HT1080 (cell line): ENCODE measurements around the gene PLPP3. TPM values are rescaled to one million over a fixed set of nuclear protein-coding genes. Genes with fewer than 3 reads are reported as not detected.
A peak's percentile ranks its signal among the peaks of the same experiment; 100 is the strongest.

Experiments used
- DNase-seq: peaks from one replicate; pipeline ENCODE4 v3.0.0-alpha.2; 2015; ENCODE audit warnings: low read depth
- total RNA-seq: library from RNA; depleted of rRNA; stranded (reverse); fragments of >200 nt; shearing (Covaris generic); gene quantifications from 2 replicates; pipeline ENCODE4 v1.2.3, GENCODE V29; 2014

PLPP3 gene
- total RNA-seq, 1 experiment from 2014 or later = 10.4 TPM

DNA sequence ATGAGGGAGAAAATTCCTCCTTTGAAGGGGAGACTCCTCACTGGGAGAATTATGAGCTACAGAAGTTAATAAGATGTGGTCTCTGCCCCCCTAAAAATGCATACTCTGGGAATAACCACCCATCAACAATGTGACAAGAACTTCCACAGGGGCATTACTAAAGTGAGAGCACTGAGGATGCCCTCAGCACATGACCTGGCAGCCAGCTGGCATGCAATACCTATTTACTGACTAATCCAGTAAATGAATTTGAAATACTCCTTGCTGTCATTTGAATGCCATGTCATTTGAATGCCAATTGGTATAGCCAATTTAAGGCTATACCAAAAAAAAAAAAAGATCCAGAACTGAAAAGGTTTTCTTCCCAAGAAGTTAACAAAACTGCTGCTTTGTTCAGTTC, 30.8 kb downstream of the PLPP3 start:
- no peak for DNase-seq

GRCh38 chr1:56547977-56548376, 31.4 kb downstream of the PLPP3 start:
- no peak for DNase-seq

DNA sequence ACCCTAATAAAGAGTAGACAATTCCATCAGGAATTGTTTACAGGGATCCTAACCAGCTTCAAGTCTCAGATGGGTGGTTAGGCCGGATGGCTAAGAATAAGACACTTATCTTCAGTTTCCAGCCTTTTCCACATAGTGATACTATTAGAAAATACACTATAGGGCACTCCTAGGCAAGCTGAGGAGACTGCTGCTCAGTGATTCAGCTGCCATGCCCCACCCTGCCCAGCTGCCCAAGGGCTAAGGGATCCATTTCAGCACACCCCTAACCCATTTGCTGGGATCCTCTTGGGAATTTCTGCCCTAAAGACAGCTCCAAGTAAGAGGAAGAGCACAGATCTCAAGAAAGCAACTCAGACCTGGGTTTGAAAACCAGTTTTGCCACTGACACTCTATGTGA, 31.9 kb downstream of the PLPP3 start:
- no peak for DNase-seq

- no peak for DNase-seq
Observed at GRCh38 chr1:56545711-56546110, 33.7 kb downstream of the PLPP3 start.

DNA sequence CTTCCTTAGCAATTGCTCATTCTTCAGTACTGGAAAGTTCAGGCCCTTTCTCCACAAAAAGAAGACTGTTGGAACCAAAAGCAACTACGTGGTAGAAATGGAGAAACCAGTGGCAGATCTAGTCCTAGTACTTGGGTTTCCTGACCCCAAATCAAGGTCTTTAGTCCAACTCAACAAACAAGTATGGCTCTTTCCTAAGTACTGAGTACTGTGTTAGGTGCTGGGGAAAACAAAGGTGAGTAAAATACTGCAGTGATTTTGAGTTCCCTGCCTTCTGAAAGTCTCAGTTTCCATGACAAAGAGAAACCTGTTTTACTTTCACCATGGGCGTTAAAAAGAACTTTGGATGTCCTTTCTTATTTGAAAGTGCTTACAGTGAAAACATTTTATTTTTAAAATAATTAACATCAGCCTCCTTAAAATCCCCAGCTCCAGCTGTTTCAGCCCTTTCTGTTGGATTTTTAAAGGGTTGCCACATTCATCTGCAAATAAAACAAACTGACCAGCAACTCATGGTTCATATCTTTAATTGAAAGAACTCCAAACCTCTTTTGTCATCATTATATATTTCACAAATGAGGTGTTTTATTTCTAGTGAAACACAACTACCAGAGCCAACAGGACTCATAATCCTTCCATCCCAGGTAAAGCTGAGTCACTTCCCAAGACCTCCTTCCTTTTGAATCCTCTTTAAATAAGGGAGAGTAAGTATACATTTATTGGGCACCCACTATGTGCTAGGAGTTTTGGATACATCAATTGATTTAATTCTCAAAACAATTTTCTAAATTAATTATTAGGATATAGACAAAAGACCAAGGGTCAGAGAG, 35.4 kb downstream of the PLPP3 start:
- no peak for DNase-seq

DNA sequence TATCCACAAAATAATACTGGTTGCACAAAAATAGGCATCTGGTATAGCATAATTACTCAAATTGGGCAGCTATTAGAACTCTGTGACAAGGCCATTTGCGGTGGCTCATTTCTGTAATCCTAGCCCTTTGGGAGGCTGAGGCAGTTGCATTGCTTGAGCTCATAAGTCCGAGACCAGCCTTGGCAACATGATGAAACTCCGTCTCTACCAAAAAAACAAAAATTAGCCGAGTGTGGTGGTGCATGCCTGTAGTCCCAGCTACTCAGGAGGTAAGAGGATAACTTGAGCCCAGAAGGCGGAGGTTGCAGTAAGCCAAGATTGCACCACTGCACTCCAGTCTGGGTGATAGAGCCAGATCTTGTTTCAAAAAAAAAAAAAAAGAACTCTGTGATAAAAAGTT, 36.7 kb downstream of the PLPP3 start:
- DNase-seq = no peak

DNA sequence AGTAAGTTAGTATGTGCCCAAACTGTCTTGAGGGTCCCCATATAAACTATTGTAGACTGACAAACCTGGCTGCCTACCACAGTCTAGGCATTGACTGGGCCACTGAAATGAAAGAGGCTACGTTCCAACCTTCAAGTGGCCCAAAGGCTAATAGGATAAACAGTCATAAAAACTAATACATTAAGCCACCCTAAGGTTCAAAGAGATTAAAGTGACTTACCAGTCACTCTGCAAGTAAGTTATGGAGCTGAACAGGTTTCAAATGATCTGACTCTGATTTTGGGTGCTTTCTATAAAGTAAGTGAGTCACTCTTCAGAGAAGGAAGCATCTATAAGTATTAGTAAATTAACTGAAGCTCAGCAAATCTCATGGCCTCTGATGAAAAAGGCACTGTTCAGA, 38.0 kb downstream of the PLPP3 start:
- no peak for DNase-seq

- peak; percentile 29 for DNase-seq
Observed at GRCh38 chr1:56540467-56540866, 38.9 kb downstream of the PLPP3 start.

DNA sequence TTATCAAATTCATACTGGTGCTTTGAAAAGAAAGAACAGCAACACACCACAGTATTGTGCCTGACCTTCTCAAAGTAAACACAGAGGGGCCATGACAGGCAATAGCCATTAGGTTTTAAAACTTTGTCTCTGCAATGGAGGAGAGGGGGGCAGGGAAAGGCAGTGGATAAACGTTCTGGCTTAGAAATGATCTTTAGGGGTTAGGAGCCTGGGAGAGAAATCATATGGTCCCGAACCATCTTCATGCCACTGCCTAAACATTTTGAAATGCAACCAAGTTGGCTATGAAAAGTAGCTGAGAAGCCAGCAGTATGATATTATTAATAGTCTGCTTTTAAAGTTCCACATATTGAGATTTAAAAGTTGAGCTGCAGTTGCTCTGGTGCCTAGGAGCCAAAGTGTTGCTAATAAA, 39.8 kb downstream of the PLPP3 start:
- DNase-seq = no peak

GRCh38 chr1:56538532-56538931, 40.8 kb downstream of the PLPP3 start:
- no peak for DNase-seq

DNA sequence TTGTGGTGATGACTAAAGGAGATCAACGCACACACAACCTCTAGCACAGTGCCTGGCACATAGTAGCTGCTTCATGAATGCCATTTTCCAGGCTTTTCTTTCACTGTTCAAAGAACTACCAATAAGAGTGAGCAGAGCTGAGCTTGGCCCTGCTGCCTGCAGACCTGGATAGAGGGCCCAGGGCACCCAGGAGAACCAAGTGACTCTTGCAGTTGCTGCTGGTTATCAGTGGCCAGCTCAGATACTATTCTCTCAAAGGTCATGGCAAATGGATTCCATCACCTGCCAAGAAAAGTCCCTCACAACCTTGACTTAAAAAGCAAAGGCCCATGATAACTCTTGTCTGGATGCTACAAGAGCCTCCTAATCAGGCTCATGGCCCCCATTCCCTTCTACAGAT, 41.7 kb downstream of the PLPP3 start:
- no peak for DNase-seq

DNA sequence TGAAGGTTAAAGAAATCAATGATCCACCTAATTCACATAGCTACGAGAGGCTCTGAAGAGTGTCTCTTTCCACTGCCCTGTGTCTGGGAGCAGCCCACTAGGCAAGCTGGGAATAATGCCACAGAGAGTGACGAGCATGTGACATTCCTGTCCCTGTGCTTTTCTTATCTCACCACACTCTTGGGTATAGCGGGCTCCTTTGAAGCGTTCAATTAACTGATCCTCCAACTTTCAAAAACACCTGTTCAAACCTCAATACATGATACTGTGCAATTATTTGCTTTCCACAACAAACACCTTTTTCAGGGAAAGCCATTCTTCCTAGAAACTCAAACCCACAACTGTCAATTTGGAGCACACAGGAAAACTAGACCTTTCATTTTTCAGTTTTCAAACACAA, 43.4 kb downstream of the PLPP3 start:
- no peak for DNase-seq

DNA sequence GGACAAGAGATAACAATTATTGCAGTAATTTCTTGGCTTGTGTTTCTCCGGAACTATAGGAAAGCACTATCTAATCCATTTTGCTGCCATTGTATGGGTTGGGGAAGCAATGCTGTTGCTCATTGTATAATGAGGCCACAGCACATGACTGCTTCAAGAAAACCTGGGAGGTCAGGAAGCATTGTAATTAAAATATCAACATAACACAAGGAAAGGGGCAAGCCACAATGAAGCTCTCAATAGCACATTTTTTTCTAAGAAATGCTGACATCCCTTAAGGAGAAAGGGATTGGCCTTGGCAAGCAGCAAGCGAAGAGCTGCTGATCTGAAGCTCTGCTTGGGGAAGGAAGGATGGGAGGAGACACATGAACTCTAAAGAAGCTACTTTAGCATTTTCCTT, 44.0 kb downstream of the PLPP3 start:
- DNase-seq = no peak

DNA sequence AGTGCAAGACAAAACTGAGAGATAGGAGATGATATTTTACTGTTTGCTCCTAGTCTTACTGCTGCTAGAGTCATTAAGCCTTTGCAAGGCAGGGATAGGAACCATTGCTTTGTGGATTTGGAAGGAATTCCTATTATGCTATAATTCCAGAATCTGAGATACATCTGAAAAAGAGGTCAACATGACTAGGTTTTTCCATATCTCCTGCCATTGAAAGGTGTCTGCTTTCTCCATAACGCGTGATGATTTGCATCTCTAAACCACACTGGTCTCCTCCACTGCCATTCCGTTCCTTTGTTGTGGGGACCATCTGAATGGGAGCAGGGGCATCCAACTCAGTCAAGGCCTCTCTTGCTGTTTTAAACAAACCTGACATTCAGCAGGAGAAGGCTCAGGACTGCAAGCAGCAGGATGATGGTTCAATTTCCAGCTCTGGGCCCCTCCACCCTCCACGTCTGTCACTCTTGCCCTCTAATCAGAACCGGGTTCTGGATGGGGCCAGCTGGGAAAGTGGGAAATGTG, 45.2 kb downstream of the PLPP3 start:
- DNase-seq = no peak

DNA sequence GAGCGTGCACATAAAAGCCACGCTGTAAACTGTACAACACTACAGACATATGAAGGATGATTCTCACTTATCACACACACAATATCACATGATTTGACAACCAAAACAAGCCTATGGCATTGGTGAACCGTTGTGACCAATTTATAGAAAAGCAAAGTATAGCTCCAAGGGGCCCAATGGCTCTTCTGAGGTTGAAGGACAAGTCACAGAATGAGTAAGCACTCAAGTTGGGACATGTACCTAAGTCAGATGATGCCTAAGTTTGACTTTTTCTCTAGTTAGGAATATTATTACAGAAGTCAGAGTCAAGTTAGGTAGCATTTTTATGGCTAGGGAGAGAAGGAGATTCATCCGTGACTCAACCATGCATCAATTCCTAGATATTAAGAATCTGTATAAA, 45.7 kb downstream of the PLPP3 start:
- DNase-seq = no peak

DNA sequence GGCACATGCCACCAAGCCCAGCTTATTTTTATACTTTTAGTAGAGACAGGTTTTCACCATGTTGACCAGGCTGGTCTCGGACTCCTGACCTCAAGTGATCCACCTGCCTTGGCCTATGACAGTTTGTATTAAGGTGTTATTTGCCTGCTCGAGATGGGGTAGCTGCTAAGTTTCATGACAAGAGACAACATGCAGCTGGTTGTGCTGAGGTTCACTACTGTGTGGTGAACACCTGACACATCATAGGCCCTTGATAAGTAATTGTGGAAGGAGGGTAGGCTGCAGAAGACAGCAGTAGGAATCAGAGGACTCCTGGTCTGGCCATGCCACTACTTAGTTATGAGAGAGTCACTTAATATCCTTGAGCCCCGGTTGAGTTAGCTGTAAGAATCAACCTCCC, 46.2 kb downstream of the PLPP3 start:
- no peak for DNase-seq

DNA sequence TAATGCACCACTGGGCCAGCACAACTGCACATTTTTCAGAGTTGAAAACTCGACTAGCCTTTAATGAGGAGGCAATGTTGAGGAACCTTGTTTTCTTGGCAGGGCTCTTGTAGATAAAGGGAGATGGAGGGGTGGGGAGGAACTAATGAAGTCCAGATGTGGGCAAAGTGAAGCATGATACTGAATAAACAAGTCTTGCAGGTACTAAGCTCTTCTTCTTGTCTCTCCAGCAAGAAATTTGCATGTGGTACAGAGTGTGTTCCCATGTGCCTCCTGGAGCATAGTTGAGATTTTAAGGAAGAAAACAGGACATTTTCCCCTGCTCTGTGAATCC, 47.0 kb downstream of the PLPP3 start:
- no peak for DNase-seq

DNA sequence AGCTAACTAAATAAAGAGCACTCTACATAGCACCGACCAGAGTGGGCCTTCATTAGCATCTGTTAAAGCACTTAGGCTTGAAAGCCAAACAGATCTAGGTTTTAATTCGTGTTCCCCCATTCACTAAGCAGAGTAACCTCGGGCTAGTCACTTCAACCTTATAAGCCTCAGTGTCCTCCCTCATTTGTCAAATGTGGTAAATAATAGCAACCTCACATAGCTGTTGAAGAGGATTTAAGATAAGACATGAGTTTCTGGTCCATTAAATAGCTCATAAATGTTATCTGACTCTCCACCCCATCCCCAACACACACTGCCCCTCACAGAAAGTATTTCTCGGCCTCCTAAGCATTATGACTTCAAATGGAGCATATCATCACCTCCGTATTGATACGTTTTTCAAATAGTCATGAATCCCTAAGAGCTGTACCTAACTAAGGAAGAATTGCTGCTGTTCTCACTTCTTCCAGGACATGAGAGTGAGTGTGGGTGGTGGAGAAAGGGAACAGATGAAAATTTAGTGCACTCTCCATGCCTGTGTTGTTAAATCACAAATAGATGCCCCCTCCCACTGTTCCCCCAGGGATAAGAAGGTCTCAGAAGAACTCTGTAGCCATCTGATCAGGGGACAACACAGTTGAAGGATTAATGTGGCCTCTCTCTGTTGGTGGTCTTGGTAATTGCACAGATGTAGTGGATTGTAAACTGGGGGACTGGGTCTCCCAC, 47.6 kb downstream of the PLPP3 start:
- DNase-seq = no peak

- no peak for DNase-seq
Observed at GRCh38 chr1:56529801-56530200, 49.6 kb downstream of the PLPP3 start.

GRCh38 chr1:56527548-56528302, 51.6 kb downstream of the PLPP3 start:
- DNase-seq = no peak

DNA sequence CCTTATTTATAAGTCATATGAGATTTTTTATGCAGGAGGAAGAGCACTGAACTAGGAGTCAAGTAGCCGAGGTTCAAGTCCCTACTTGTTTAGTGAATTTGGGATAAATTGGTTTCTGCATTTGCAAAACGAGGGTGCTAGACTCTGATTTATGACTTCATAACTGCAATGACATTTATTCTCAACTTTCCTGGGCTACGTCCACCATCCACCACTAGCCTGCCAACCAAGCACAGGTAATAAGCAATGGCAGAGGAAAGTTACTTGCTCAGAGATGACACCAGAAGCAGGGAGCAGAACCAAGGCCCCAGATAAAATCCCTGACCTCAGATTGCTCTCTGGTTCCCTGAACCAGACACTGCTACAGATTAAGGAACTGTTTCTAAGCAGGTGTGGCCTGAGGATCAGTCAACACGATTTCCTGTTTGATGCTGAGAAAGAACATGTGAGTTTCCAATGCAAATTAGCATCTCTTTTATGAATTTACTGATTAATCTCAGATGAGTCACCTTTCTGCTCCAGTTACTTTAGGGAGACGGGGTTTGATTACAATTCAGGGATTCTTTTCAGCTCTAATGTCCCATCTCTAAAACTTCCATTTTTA, 52.7 kb downstream of the PLPP3 start:
- peak; percentile 10 for DNase-seq
